H1 (cell line): ENCODE data around the gene GNAQ. TPM values are rescaled to one million over a fixed set of nuclear protein-coding genes. Genes with fewer than 3 reads are reported as not detected.

Source experiments
- CTCF ChIA-PET: fragments of 300-600 bp; sonication (Branson Sonifier 250); formaldehyde crosslinking; loops from one replicate; lab custom pipeline; 2021; ENCODE audit not compliant: partially characterized antibody; lab: Charles Lee
- POLR2A ChIA-PET: fragments of 300-600 bp; sonication (Branson Sonifier 250); formaldehyde crosslinking; loops from one replicate; lab custom pipeline; 2021; ENCODE audit warnings: inconsistent platforms; ENCODE audit not compliant: partially characterized antibody; lab: Charles Lee
- DNase-seq, 2 experiments: peaks; one replicate each; pipeline versions ENCODE4 v3.0.0 to v3.0.0-alpha.2; 2010 to 2022; ENCODE audit warnings: low spot score in 2 of 2, low read depth in 1 of 2, mixed read lengths in 1 of 2
- FAIRE-seq: peaks from 2 replicates; lab custom pipeline; 2011; peaks lifted over from hg19 to GRCh38; lab: Jason Lieb, UNC
- H2AFZ ChIP-seq: 2 replicates; pipeline ENCODE4 v1.8.1; 2012; ENCODE audit warnings: low read length, inconsistent platforms
- H2AK5ac ChIP-seq: 2 replicates; pipeline ENCODE4 v1.6.1; 2013; ENCODE audit warnings: low read depth, low read length
- H2BK120ac ChIP-seq: replicated peaks from 2 replicates; pipeline ENCODE3; 2013; ENCODE audit warnings: low read depth, low read length, inconsistent platforms
- H2BK12ac ChIP-seq: 2 replicates; pipeline ENCODE4 v1.6.1; 2013; ENCODE audit warnings: low read depth, low read length
- H2BK15ac ChIP-seq: 2 replicates; pipeline ENCODE4 v1.6.1; 2013; ENCODE audit warnings: low read length
- H2BK20ac ChIP-seq: 2 replicates; pipeline ENCODE4 v1.6.1; 2013; ENCODE audit warnings: low read length
- H2BK5ac ChIP-seq: 2 replicates; pipeline ENCODE4 v1.6.1; 2013; ENCODE audit warnings: low read depth, low read length
- H3K14ac ChIP-seq: 2 replicates; pipeline ENCODE4 v1.6.1; 2013; ENCODE audit warnings: inconsistent platforms; ENCODE audit not compliant: insufficient read length
- H3K18ac ChIP-seq: 2 replicates; pipeline ENCODE4 v1.6.1; 2013; ENCODE audit warnings: low read length; ENCODE audit errors: extremely low read depth
- H3K23ac ChIP-seq: 2 replicates; pipeline ENCODE4 v1.6.1; 2013; ENCODE audit warnings: inconsistent platforms; ENCODE audit not compliant: insufficient read length
- H3K23me2 ChIP-seq: 2 replicates; pipeline ENCODE4 v1.6.1; 2013; ENCODE audit warnings: low read depth, low read length
- H3K27ac ChIP-seq: 2 replicates; pipeline ENCODE4 v1.6.1; 2011; ENCODE audit warnings: low read depth, low read length, inconsistent platforms
- H3K27me3 ChIP-seq, 4 experiments: replicated peaks in 1 of 4; 1 replicate in 1 of 4; 2 replicates in 3 of 4; pipeline versions ENCODE4 v1.6.1 to v1.8.1; 2011 to 2013; ENCODE audit warnings: low read length in 3 of 4, mild to moderate bottlenecking in 3 of 4, inconsistent platforms in 2 of 4, mixed read lengths in 2 of 4, moderate library complexity in 1 of 4; ENCODE audit not compliant: control insufficient read depth in 3 of 4, insufficient read depth in 3 of 4; ENCODE audit errors: extremely low read depth in 1 of 4
- H3K36me3 ChIP-seq, 4 experiments: 2 replicates each; pipeline versions ENCODE4 v1.6.1 to v1.8.1; 2011 to 2013; ENCODE audit warnings: mild to moderate bottlenecking in 4 of 4, low read length in 3 of 4, moderate library complexity in 2 of 4, control low read depth in 1 of 4, inconsistent platforms in 1 of 4; ENCODE audit not compliant: insufficient read depth in 4 of 4, control insufficient read depth in 2 of 4
- H3K4ac ChIP-seq: replicated peaks from 2 replicates; pipeline ENCODE3; 2013; ENCODE audit warnings: low read length, low read depth, mixed read lengths, inconsistent platforms; ENCODE audit not compliant: insufficient read length
- H3K4me1 ChIP-seq, 4 experiments: replicated peaks in 1 of 4; 1 replicate in 1 of 4; 2 replicates in 3 of 4; pipeline versions ENCODE4 v1.6.1 to v1.8.1; 2011 to 2013; ENCODE audit warnings: low read length in 3 of 4, inconsistent platforms in 2 of 4, mixed read lengths in 1 of 4; ENCODE audit not compliant: insufficient read depth in 4 of 4, control insufficient read depth in 3 of 4
- H3K4me2 ChIP-seq, 2 experiments: 2 replicates each; pipeline versions ENCODE4 v1.6.1 to v1.8.1; 2011 to 2013; ENCODE audit warnings: low read depth in 2 of 2, low read length in 2 of 2, control low read depth in 1 of 2, inconsistent platforms in 1 of 2, mild to moderate bottlenecking in 1 of 2; ENCODE audit not compliant: insufficient read depth in 1 of 2
- H3K4me3 ChIP-seq, 4 experiments: fragments of 200-600, 300-600 bp in 1 of 4; sonication (generic), shearing (Covaris generic), sonication (Bioruptor Twin) in 1 of 4; 2 replicates each; pipeline versions ENCODE4 v1.5.1 to v1.8.1; 2011 to 2016; ENCODE audit warnings: low read length in 4 of 4, low read depth in 3 of 4, control low read depth in 2 of 4, inconsistent platforms in 2 of 4, mild to moderate bottlenecking in 2 of 4, mixed read lengths in 1 of 4, moderate library complexity in 1 of 4; ENCODE audit not compliant: insufficient read depth in 2 of 4; ENCODE audit errors: extremely low read depth in 1 of 4
- H3K56ac ChIP-seq: replicated peaks from 2 replicates; pipeline ENCODE3; 2013; ENCODE audit warnings: low read depth, mild to moderate bottlenecking, mixed read lengths, low read length, inconsistent platforms; ENCODE audit not compliant: insufficient read length
- H3K79me1 ChIP-seq: 2 replicates; pipeline ENCODE4 v1.6.1; 2013; ENCODE audit warnings: low read depth, low read length, control low read depth
- H3K79me2 ChIP-seq, 2 experiments: 2 replicates each; pipeline versions ENCODE4 v1.6.1 to v1.8.1; 2012 to 2013; ENCODE audit warnings: low read length in 2 of 2, mild to moderate bottlenecking in 2 of 2, inconsistent platforms in 1 of 2; ENCODE audit not compliant: insufficient read depth in 2 of 2, control insufficient read depth in 1 of 2
- H3K9ac ChIP-seq, 4 experiments: replicated peaks in 1 of 4; 1 replicate in 1 of 4; 2 replicates in 3 of 4; pipeline versions ENCODE4 v1.6.1 to v1.8.1; 2011 to 2013; ENCODE audit warnings: low read depth in 3 of 4, low read length in 3 of 4, control low read depth in 2 of 4, mild to moderate bottlenecking in 2 of 4, moderate library complexity in 2 of 4, inconsistent platforms in 1 of 4; ENCODE audit errors: extremely low read depth in 1 of 4
- H3K9me3 ChIP-seq, 2 experiments: 2 replicates each; pipeline versions ENCODE4 v1.6.1 to v1.8.1; 2012 to 2013; ENCODE audit warnings: mild to moderate bottlenecking in 2 of 2, moderate library complexity in 2 of 2, control low read depth in 1 of 2, inconsistent platforms in 1 of 2, low read depth in 1 of 2, low read length in 1 of 2, mixed read lengths in 1 of 2; ENCODE audit not compliant: insufficient read depth in 2 of 2
- H4K20me1 ChIP-seq, 2 experiments: replicated peaks in 1 of 2; 2 replicates each; pipeline versions ENCODE3 to v1.8.1; 2011 to 2013; ENCODE audit warnings: inconsistent platforms in 2 of 2, low read length in 2 of 2, mild to moderate bottlenecking in 1 of 2; ENCODE audit not compliant: insufficient read depth in 2 of 2, control insufficient read depth in 1 of 2
- H4K5ac ChIP-seq: 2 replicates; pipeline ENCODE4 v1.6.1; 2013; ENCODE audit warnings: low read length, low read depth, mixed read lengths, inconsistent platforms; ENCODE audit not compliant: insufficient read length
- H4K8ac ChIP-seq: 2 replicates; pipeline ENCODE4 v1.8.0; 2013; ENCODE audit warnings: mild to moderate bottlenecking, moderate library complexity, low read length, inconsistent platforms; ENCODE audit not compliant: insufficient read depth; ENCODE audit errors: extremely low read depth
- H4K91ac ChIP-seq: replicated peaks from 2 replicates; pipeline ENCODE3; 2013; ENCODE audit warnings: low read length, mixed read lengths, inconsistent platforms; ENCODE audit not compliant: insufficient read length
- BCL11A ChIP-seq, 2 experiments: IDR thresholded peaks; one replicate each; pipeline ENCODE4 v1.6.1; 2011; ENCODE audit warnings: low read depth in 2 of 2, low read length in 2 of 2, mild to moderate bottlenecking in 2 of 2
- CEBPB ChIP-seq: IDR thresholded peaks from 2 replicates; pipeline ENCODE4 v1.6.1; 2012; ENCODE audit warnings: low read depth, low read length
- CHD2 ChIP-seq: IDR thresholded peaks from 2 replicates; pipeline ENCODE4 v1.6.1; 2012; ENCODE audit warnings: low read length, improper control_type of control experiment
- GTF2F1 ChIP-seq: IDR thresholded peaks from 2 replicates; pipeline ENCODE4 v1.6.1; 2012; ENCODE audit warnings: low read depth, low read length, improper control_type of control experiment, borderline replicate concordance
- KDM5A ChIP-seq: fragments of 200-600 bp; IDR thresholded peaks from 2 replicates; pipeline ENCODE4 v1.7.1; 2012; ENCODE audit warnings: mild to moderate bottlenecking, low read length, inconsistent platforms, mixed read lengths
- NANOG ChIP-seq: IDR thresholded peaks from 2 replicates; pipeline ENCODE4 v1.6.1; 2011; ENCODE audit warnings: low read length, low read depth, mild to moderate bottlenecking, inconsistent platforms; ENCODE audit not compliant: insufficient read depth, poor library complexity, severe bottlenecking
- PHF8 ChIP-seq: fragments of 200-600 bp; sonication (generic); conservative IDR thresholded peaks from 2 replicates; pipeline ENCODE4 v1.7.1; 2012; ENCODE audit warnings: low read depth, mild to moderate bottlenecking, inconsistent platforms, low read length, moderate library complexity
- RFX5 ChIP-seq: IDR thresholded peaks from 2 replicates; pipeline ENCODE4 v1.6.1; 2011; ENCODE audit warnings: low read depth, low read length, improper control_type of control experiment, borderline replicate concordance
- RNF2 ChIP-seq: fragments of 200-900, 300-1000 bp; sonication (generic); IDR thresholded peaks from 2 replicates; pipeline ENCODE4 v1.7.1; 2016; ENCODE audit warnings: borderline replicate concordance, low read depth, mild to moderate bottlenecking, antibody characterized with exemption, low read length; ENCODE audit not compliant: poor library complexity, severe bottlenecking; ENCODE audit errors: missing control alignments
- SAP30 ChIP-seq: fragments of 300-600 bp; sonication (generic); IDR thresholded peaks from 2 replicates; pipeline ENCODE4 v1.7.1; 2012; ENCODE audit warnings: low read length, moderate library complexity, mild to moderate bottlenecking, inconsistent platforms; ENCODE audit not compliant: insufficient read depth, insufficient replicate concordance
- TBP ChIP-seq: IDR thresholded peaks from 2 replicates; pipeline ENCODE4 v1.6.1; 2011; ENCODE audit warnings: low read depth, low read length, improper control_type of control experiment
- USF2 ChIP-seq: IDR thresholded peaks from 2 replicates; pipeline ENCODE4 v1.6.1; 2011; ENCODE audit warnings: low read length, improper control_type of control experiment
- ZNF274 ChIP-seq: IDR thresholded peaks from 2 replicates; pipeline ENCODE4 v1.7.0; 2012; ENCODE audit warnings: low read length, borderline replicate concordance; ENCODE audit errors: extremely low read depth
- WGBS, 2 experiments: shearing (Covaris generic) in 1 of 2; methylation state at CpG; one replicate each; pipeline versions ENCODE4 v1.1.6 to v1.1.7; 2013 to 2015; ENCODE audit warnings: low lambda C conversion rate in 2 of 2, mixed read lengths in 2 of 2, inconsistent platforms in 1 of 2, low coverage in 1 of 2, missing lambda C conversion rate in 1 of 2; ENCODE audit not compliant: insufficient replicate concordance in 2 of 2, insufficient coverage in 1 of 2, insufficient read length in 1 of 2; ENCODE audit errors: extremely low coverage in 1 of 2, missing lambda C conversion rate in 1 of 2; 5-methylcytosine and 5-hydroxymethylcytosine counted together
- polyA plus RNA-seq, 7 experiments: library from polyadenylated mRNA; depleted of rRNA in 3 of 7; stranded (reverse) in 5 of 7; unstranded in 2 of 7; fragments of >200 nt in 5 of 7; fragments of 200-250 nt in 2 of 7; gene quantifications; 1 replicate in 5 of 7; 2 replicates in 1 of 7; 4 replicates in 1 of 7; pipeline versions ENCODE4 v1.2.1 to v1.2.3, GENCODE V29; 2011 to 2013; ENCODE audit warnings: missing spikeins in 2 of 7, mixed read lengths in 2 of 7
- total RNA-seq: library from RNA; stranded (reverse); fragmentation: NEBNext Ultra II Directional; extraction: Animal tissue kit (Norgen Biotek cat#: 25700); gene quantifications from 2 replicates; pipeline ENCODE4 v1.2.1, GENCODE V29; 2021

The GNAQ gene
- total and polyA plus RNA-seq, 2 of the 8 experiments (the other 6 are each of a cell fraction or from before 2014, with no cell fraction given) = 22.8 to 63.8 TPM

GRCh38 chr9:78047106-78047505, 15.5 kb upstream of the GNAQ start:
- Histone ChIP-seq H2BK5ac (no peak overlapping the region), H3K23ac (no peak overlapping the region), H4K20me1 (no peaks in the 10 kb centered on the region), H3K36me3 (no peaks in the 10 kb centered on the region), H2BK12ac (no peak overlapping the region), H4K91ac (no peak overlapping the region), H3K56ac (no peak overlapping the region), H3K18ac (no peak overlapping the region), H3K79me2 (no peaks in the 10 kb centered on the region), H3K9me3 (no peaks in the 10 kb centered on the region), H3K9ac (no peak overlapping the region), H3K79me1 (no peaks in the 10 kb centered on the region), H3K4me2 (no peak overlapping the region), H4K8ac (no peak overlapping the region), H3K4ac (no peak overlapping the region), H2BK15ac (no peak overlapping the region), H2AFZ (no peak overlapping the region), H2AK5ac (no peak overlapping the region), H3K14ac (no peak overlapping the region), H2BK20ac (no peak overlapping the region), H3K4me1 (peaks cover 0 to 4% (median 0%) of the 10 kb centered on the region in 4 experiments; a peak in 1 of 7 replicates), H3K27ac (no peak overlapping the region), H2BK120ac (no peak overlapping the region), H3K23me2 (no peaks in the 10 kb centered on the region), H4K5ac (no peak overlapping the region), H3K27me3 (no peaks in the 10 kb centered on the region), H3K4me3 (no peak overlapping the region)
- POLR2A ChIA-PET = interaction anchor here (0.6 to 1.9 kb wide), 2 partner anchors 15 to 54 kb away, joined by 4 read pairs; no protein-coding TSS in a partner anchor
- DNase-seq (no peak), FAIRE-seq (no peak)
- 88% methylated on average over 4 of the region's 4 CpGs; no CpG with 5 or more reads in 1 of the 2 experiments for WGBS, 2 experiments
- CTCF ChIA-PET = interaction anchor here (1.5 to 2.1 kb wide), 2 partner anchors 49 to 67 kb away, joined by 3 to 5 read pairs; no protein-coding TSS in a partner anchor
- no peak for TF ChIP-seq NANOG
- TF ChIP-seq ZNF274 = no peak
- no peak for TF ChIP-seq RFX5
- no peak for TF ChIP-seq TBP
- TF ChIP-seq KDM5A = no peak
- no peak for TF ChIP-seq CEBPB
- TF ChIP-seq CHD2 = no peak
- TF ChIP-seq PHF8 = no peak
- no peak for TF ChIP-seq BCL11A (IDR thresholded peaks at IDR 0.05; ENCODE audit: low read depth in 2 of 2, low read length in 2 of 2)
- no peak for TF ChIP-seq GTF2F1
- no peak for TF ChIP-seq RNF2
- TF ChIP-seq USF2 = no peak
- TF ChIP-seq SAP30 = no peak
